Tongue (tissue), 2 donors: ENCODE data around the gene TBC1D4. TPM values are rescaled to one million over a fixed set of nuclear protein-coding genes. Genes with fewer than 3 reads are reported as not detected.
"Not testable (repeated sequence)": the region's sequence is repeated elsewhere in the genome, so short reads cannot be mapped to it uniquely, and the experiment has no call there.

Experiments used
- DNase-seq: peaks from one replicate; pipeline ENCODE4 v3.0.0-alpha.2; 2015
- total RNA-seq: library from RNA; depleted of rRNA; stranded (reverse); fragments of >200 nt; gene quantifications from one replicate; pipeline ENCODE4 v1.2.3, GENCODE V29; 2014

The TBC1D4 gene
- total RNA-seq, 1 donor from 2014 or later: 37.4 TPM

DNA sequence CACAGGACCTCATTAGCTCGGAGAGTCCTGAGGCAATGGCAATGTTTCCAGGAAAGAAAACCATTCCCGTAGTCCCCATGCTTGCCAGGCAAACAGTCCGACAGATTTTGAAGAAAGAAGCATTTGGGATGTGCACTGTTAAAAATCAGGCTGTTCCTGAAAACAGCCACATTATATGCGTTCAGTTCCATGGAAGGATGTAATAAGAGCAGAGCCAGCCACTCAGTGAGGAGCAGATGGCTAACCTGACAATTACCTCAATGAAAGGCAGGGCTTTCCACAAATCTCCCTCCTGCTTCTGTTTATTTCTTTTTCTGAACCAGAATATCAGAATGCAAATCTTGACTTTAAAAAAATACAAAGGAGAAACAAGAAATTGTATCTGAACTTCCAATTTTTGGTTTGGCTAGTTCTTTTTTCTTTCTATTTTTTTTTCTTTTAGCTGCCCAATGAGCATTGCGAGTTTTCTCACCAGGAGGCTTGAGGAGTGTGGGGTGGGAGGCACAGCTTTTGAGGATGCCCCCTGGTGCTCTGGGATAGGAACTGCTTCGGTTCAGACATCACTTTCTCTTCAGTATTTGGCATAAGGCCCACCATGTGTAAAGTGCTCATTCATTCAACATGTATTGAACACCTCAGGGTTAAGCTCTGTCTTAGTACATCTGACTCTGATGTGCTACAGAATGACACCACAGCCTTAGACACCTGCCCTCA, 124.2 kb downstream of the TBC1D4 start:
- DNase-seq: peak; percentile 51

DNA sequence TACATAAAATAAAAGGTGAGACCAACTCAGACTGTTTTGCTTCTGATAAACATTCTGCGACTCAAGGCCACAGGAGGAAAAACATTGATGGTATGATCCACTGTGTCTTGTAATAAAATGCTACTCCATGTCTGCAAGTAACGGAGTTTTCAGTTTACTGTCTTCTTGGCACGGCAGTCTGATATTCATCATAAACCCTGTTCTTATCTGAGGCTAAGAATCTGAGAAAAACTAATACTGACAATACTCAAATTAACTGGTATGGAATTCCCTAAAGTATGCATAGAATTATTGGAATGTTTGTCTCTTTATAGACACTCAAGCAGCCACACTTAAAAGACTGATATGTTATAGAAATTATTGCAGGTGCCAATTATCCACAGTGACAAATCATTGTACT, 125.5 kb downstream of the TBC1D4 start:
- DNase-seq: no peak

DNA sequence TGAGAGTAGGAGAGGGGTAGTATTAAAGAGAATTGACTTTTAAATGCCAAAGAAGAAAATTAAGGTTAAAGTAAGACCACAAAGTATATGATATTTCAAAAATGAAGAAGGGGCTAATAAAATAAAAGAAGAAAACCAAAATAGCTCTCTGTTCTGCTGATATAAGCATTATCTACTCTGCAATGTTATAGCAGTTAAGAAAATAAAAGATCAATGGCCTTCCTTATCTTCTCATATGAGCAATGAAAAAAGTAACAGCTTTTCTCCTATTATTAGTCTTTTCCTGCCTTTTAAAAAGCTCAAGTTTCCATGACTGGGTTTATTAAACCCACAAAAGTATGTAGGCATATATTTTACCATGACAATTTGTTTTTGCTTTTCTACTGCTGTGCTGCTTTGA, 126.4 kb downstream of the TBC1D4 start:
- DNase-seq: no peak

DNA sequence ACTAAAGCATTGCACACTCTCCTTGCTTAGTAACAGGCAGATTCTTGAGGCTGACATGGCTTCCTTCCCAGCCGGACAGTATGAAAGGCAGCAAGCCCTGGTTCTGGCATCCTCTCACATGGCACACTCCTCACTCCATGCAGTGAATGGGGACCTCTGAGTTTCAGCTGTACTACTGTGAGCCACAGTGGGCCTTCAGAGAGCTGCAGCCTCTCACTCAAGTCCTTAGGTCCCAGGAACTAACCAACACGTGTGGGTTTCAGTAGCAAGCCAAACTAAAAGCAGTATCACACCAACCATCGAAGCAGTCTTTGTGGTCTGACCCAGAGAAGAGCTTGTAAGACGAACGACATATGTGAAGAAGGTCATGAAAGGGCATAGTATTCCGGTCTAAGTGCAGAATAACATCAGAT, 128.2 kb downstream of the TBC1D4 start:
- DNase-seq: no peak

DNA sequence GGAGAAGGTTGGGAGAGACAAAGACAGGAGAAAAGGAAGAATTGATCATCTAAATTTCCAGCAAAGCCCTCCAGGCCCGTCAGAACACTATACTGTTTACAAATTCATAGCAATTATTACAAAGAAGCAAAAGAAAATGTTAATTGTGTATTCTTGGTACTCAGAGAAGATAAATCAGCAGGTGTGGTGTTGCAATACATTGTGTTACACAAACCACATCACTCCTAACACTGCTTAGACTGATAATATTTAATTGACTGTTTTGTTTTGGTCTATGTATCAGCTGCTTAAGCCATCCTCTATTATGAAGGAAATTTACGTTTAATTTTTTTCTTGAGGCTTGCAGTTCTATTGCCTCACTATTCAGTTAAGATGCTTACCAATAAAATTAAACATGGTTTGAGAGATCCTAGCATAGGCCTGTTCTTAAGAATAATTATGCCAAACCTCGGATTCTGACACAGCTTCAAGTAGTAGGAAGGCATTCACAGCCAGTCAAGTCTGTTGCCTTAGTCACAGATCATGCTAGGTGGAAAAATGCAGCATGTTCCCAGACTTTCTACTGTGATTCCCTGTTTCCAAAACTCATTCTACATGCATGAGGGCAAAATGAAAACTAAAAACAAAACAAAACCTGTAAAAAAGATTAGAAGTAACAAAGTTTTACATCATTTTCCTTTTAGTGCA, 129.2 kb downstream of the TBC1D4 start:
- DNase-seq: no peak

DNA sequence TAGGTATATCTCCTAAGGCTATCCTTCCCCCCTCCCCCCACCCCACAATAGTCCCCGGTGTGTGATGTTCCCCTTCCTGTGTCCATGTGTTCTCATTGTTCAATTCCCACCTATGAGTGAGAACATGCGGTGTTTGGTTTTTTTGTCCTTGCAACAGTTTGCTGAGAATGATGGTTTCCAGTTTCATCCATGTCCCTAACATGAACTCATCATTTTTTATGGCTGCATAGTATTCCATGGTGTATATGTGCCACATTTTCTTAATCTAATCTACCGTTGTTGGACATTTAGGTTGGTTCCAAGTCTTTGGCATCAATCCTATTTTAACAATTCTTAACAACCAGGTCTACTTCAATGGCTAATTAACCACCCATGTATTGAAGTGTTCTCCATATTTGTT, 130.4 kb downstream of the TBC1D4 start:
- not testable (repeated sequence) for DNase-seq

DNA sequence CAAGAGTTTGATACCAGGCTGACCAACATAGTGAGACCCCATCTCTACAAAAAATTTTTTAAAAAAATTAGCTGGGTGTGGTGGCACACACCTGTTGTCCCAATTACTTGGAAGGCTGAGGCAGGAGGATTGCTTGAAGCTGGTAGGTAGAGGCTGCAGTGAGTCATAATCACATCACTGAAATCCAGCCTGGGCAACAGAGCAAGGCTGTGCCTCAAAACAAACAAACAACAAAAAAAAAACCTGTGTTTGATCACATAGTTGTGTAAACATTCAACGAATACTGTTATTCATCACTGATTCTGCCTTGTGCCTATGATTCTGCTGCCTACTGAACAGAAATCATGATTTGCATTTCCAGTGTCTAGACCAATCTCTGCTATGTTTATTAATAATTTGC, 134.0 kb downstream of the TBC1D4 start:
- DNase-seq: no peak

DNA sequence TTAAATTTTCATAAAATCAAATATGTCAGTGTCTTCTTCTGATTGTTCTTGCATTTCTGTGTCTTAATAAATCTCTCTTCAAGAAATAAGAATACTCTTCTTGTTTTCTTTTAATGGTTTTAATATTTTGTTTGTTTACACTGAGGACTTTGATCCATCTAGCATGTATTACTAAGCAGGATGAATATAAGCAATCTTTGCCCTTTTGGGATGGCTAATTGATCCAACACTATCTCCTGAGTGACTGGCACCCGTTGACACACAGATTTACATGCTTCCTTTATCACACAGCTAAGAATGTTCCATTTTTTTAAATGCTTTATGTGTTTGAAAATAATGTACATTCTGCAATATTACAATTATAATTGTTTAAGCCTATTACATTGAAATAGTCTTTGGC, 134.5 kb downstream of the TBC1D4 start:
- no peak for DNase-seq

DNA sequence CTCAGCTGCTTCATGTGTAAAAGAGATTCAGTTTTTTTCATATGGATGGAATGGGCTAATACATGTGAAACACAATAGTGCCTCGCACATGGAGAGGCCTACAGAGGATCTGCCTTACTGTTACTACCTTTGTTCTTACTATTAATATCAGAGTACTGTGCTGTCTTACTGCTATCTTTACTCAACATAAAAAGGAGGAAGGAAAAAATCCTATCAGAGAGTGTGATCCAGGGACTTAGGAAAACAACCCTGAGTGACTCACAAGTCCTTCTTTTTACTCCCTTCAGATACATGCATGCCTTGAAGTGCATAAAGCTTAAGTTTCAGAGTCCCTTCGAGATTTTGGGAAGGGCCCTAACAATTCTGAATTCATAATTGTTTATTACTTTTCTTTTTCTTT, 136.8 kb downstream of the TBC1D4 start:
- DNase-seq: no peak

DNA sequence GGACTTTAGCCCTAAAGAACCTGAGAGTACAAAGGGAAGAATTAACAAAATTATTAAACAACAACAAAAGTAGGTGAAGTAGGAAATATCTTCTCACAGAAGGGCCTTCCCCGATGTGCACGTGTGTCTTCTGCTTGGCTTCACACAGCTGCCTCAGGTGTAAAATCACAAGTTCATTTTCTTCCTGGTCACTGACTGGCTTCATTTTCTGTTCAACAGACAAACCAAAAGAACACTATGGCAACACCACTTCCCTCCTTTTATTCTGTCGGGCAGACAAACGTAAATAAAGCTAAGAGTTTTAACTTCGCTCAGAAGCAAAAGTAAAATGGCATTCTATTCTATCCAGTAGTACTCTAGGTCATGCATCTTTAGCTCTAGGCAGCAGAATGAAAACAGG, 140.9 kb downstream of the TBC1D4 start:
- no peak for DNase-seq

DNA sequence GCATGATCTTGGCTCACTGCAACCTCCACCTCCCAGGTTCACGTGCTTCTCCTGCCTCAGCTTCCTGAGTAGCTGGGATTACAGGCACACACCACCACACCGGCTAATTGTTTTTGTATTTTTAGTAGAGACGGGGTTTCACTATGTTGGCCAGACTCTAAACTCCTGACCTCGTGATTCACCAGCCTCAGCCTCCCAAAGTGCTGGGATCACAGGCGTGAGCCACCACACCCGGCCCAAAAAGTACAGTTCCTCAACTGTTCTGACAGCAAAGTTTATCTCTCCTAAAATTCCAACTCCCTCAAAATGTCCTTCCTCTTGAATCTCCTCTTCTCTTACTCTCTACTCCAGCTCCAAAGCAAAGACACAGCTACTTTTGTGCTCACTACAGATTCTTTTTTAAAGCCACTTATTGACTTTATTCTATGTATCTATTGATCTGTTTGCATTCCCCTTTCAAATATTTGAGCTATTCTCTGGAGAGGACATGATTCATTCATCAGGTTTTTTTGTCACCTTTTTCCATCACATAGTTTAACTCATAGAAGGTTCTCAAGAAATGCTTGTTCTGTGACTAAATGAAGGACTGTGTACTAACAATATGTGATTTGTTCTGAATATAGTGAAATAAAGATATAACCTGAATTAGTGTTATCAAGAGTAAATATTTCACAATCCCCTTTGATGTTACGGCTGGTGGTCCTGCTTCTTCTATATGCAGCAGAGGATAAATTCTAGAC, 142.2 kb downstream of the TBC1D4 start:
- no peak for DNase-seq

DNA sequence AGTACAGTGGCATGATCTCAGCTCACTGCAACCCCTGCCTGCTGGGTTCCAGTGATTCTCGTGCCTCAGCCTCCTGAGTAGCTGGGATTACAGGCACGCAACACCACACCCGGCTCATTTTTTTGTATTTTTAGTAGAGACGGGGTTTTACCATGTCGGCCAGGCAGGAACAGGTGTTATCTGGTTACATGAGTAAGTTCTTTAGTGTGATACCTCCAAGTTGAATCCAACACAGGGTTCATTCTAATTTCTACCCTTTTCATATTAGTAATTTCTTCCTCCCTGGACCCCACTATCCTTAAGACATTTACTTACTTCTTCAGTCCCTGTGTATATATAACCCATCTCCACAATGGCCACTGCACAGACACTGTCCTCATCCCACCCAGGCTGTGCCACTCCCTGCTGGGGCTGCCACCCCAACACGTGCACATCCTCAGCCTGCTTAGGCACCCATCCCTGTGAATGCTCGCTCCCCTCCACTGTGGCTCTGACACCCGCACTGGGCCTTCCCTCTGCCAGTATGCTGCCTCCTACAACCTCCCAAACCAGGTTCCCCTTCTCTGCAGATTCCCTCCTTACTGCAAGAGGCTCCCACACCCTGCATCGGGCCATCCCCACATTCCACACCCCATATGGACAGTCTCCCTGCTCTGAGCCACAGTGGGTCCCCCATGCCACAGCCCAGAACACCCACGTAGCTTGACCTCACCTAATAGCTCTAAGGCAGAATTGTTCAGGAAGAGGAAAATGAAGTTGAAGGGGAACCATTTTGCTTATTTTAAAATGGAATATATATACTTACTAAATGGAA, 147.1 kb downstream of the TBC1D4 start:
- DNase-seq: no peak

DNA sequence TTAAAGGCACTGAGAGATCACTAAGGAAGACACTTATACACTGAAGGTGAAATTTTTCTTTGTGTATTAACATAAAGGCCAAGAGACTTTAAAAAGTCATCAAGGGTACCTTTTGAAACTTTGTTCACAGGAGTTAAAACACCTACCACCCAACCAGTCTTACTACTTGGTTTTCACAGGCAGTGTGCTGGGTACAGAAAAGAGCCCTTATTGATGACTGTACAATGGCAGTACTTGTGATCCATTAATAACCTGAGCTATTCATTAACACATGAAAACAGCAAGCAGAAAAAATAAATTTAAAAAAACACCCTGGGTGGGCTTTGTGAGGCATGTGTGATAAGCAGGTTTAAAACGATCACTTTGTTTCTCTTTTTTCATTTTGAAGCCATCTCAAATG, 148.9 kb downstream of the TBC1D4 start:
- no peak for DNase-seq

DNA sequence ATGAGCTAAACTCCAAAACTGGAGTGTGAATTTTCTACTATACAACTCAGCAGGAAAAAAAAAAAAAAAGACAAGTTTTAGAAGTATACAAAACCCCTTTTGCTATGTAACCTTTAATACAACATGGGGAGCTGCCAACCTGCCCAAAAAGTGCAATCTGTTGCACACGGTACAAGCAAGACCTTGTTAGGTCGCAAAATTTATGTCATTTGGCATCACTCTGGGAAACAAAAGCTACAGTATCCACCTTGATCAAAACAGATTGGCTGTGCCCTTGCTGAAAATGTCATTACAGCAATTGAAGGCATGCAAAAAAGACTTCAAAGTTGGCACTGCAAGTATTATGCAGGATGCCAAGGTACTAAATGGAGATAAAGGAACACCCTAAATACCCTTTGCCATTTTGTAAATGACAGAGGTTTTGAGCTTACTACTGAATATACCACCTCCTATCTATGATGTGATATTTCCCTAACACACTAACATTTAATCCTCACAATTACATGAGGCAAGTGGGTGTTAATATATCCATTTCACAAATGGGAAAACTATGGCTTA, 150.1 kb downstream of the TBC1D4 start:
- no peak for DNase-seq

DNA sequence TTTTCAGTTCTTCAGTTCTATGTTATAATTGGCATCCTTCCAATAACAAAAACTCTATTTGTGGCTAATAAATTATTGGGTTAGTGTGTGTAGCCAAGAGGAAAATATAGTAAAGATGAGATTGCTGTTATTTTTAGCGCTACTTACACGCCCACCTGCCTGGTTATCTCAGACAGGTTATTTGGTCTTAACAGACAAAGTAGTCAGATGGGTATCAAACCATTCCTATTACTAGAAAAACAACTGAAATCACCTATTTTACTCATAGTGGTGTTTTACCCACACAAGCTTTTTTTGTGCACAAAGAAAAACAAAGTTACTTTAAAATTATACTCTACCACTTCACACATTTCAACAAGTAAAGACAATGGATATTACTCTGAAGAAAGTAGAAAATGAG, 151.2 kb downstream of the TBC1D4 start:
- DNase-seq: no peak

DNA sequence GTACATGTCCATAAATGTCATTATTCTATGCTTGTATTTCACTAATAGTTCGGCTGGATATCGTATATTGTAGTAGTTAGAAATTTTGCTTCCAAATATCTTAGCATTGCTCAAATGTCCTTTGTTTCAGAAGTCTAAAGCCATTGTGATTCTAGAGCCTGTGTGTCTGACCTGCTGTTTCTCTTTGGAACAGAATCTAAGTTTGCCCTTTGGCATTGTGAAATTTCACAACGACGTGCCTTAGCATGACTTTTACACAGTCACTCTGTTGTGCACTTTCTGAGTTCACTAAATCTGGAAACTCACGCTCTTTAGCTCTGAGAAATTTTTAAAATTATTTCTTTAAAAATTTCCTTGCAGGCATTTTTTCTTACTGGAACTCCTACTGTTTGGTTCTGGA, 152.2 kb downstream of the TBC1D4 start:
- no peak for DNase-seq

DNA sequence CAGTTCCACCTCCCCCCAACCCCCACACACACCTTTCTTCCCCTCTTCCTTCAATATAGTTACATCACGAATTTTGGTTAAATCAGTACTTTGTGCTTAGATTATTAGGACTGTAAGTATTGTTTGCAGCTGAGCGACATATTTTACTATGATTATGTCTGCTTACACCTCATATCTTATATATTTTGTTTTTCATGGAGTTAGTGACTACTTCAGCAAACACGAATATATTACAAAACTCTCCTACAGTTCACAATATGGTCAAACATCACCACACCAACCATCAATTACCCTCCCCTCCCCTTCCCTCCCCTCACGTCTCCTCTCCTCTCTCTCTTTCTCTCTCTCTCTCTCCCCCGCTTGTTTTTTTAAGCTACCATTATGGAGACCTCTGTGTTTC, 152.9 kb downstream of the TBC1D4 start:
- no peak for DNase-seq

DNA sequence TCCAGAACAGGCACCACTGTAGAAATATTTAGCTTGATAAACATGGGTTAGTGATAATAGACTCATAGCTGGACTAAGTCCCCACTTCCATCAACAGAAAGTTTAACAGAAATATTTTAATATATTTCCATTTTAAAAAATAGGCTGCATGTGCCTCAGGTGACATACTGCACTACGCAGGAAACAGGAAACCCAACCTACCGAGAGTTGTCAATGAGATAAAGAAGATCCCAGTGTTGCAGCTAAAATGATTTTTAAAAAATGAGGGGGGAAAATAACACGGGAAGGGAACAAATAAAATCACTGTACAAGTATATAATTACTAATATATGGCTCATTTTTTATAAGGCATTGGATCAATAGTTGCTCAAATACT, 154.8 kb downstream of the TBC1D4 start:
- DNase-seq: no peak

DNA sequence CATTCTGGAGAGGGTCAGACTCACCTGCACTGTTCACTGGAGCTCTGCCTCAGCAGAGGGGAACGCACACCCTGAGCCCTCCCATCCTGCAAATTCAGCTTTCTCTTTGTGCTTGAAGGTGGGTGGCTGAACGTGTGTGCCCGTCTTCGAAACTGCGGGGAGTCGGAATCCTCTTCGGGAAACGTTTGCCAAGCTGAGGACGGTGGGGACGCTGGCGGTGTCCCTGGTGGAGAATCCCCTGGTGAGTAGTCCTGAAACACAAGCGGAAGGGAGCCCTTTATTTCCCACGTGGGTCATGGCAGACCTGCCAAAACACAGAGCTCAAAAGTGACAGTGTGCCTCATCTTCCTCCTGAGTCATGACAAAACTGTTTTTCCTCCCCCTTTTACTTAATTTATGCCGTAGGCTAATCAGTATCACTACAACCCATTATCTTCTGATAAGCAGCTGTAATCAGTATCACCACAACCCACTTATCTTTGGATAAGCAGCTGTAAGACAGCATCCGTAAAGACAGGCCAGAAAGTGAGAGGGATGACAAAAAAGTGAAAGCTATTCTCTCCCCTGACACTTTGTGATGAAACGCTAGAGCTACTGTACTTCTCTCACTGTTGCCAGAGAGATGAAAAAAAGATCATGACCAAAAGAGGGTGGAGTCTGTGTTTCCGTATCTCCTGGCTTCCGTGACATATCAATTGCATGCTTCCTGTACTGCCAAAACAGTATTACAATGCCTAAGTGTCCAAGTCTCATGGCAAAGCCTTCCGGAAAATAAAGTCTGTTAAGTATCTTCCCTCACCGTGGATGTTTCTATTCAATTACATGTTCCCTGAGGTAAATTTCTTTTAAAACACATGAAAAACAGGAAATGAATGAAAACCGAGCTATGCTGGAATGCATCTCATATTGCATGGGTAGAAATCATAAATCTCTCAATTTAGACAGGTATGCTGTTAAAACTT, 155.5 kb downstream of the TBC1D4 start:
- DNase-seq: peak; percentile 33

DNA sequence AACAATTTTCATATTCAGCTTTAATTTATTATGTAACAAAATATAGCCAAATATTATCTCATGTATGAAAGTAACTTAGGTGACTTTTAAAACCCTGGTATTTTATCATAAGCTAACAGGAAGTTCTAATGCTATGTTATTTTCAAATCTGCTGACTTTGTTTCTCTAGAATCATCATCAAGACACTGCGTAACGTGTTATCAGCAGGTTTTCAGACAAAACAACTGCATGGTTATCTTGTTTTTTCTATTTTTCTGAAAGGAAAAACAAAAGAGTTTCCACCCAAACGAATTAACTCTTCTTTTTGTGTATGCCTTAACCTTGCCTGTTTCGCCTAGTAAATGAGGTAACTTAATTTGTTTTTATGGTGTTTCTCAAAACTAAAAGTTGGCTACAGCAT, 156.3 kb downstream of the TBC1D4 start:
- no peak for DNase-seq

DNA sequence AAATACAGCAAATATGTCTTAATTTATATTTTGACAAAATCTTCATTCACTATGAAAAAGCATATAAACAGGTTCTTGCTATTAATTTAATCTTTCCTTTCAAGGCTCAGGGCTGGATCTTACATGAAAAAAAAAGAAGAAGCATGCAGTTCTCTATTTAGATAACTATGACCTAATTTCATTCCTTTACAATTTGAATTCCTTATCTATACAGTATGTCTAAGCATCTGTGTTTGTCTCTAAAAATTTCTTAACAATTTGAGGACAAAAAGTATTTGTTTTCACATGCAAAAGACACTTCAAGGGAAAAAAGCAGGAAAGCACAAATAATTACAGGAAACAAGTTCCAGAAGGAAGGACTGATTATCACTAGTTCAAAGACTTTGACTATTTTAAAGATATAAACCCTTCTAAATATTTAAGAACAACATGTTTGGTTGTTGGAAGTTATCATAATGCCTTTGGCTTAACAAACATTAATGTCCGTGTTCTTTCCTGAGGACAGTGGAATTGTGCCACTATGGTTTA, 157.5 kb downstream of the TBC1D4 start:
- no peak for DNase-seq
